Stimulated activated CD8-positive, alpha-beta memory T cell treated with anti-CD3 and anti-CD28 coated beads, Interleukin-15, amount 100 ng/mL, for 48 hours (primary cell): ENCODE data around the gene MEA1.

ENCODE experiments used
- DNase-seq, 2 donors: peaks; one replicate each; pipeline ENCODE4 v3.0.0-alpha.2; 2020; ENCODE audit warnings: low read depth in 2 of 2

The MEA1 gene

DNA sequence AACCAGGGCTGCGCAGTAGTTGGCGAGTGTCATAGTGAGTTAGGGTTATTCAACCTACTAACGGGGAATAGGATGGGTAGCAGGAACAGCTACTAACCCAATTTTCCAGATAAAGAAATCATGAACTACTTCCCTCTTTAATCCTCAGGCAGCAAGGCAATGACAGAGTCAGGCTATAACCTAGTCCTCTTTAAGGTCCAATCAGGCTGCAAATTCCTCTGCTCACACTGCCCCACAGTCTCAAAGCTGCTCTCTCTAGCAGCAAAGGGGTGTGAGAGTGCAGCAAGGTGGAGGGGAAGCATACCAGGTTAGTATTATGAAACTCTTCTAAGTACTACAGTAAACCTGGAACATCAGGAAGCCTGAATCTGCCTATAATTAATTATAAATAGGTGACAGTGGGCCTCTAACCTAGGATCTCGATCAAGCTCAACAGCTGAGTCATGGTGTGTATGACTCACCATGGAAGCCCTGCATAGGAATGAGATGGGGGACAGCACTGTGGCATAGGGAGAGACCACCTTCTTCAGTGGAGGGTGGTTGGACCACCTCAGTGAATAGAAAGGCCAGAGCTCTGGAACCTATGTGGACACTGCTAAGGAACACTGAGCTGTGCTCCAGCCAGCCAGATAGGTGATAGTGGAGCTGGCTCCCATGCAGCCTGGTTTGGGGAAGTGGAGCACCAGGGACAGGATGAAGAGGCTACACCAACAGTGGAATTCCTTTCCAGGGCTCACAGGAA, 42.7 kb downstream of the MEA1 start:
- no peak for DNase-seq

DNA sequence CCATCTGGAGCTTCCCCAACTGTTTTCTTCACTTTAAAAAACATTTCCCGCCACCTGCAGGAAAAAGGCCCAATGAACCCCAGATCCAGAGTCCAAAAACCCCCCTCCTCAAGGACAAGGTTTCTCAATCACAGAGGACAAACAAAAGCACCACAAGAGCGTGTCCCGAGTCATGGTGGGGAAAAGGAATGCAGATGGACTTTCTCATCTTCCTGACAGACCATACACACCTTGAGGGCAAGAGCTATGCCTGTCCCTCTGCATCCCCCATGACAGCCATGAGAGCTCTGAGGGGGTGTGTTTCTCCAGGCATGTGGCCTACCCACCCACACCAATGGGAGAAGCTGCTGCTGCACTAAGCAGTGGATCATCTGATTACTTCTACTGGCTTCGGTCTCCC, 43.8 kb downstream of the MEA1 start:
- no peak for DNase-seq

DNA sequence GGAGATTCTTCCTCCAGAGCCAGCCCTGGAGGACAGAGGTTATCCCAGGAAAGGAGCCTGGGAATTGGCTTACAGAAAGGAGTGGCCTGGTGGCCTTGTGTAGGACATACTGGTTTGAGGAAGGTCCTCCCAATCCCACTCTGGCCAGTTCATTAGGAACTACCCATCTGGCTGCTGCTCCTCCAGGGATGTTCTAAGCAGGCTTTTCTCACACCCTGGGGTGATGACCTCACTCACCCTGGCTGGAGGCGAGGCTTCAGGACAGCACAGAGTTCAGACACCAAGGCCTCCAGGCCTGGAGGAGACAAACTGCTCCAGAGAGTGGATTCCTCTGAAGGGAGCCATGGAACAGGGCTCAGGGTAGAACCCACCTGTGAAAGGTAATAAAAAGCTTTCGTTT, 44.3 kb downstream of the MEA1 start:
- no peak for DNase-seq

DNA sequence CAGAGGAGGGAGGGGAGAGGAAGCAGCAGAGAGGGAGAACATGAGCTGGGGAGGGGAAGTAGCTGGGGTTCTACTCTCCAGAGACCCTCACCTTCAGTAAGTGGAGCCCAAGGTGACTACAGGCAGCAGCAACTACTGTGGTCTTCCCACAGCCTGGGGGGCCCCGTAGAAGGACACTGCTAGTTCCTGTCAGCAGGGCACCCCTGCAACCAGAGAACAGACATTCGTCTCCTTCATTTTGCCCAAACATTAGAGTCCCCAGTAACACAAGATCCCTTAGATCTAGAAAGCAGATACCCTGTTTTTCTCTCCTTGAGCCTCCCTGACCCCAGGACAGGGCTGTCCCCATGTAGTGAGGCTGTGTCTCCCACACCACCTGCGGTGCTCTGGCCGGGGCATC, 45.0 kb downstream of the MEA1 start:
- no peak for DNase-seq

DNA sequence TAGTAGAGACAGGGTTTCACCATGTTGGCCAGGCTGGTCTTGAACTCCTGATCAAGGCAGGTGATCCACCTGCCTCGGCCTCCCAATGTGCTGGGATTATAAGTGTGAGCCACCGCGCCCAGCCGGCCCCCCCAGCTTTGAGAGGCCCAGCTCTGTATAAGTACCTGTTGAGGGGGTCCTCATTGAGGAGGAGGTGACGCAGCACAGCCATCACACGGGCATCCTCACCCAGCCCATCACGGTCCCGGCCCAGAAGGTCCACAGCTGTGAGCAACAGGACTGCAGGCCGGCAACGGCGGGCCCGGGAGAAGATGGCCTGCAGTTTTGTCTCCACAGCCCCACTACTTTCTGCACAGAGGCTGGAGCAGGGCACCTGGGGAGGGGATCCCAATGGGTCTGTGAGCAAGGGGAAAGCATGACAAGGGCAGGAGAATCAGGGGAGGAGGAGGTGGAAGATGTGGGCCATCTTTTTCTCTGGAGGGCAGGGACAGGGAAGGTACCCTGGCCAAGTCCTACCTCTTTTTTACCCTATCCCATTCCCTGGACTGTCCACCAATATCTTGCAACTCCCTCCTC, 45.5 kb downstream of the MEA1 start:
- DNase-seq: no peak

DNA sequence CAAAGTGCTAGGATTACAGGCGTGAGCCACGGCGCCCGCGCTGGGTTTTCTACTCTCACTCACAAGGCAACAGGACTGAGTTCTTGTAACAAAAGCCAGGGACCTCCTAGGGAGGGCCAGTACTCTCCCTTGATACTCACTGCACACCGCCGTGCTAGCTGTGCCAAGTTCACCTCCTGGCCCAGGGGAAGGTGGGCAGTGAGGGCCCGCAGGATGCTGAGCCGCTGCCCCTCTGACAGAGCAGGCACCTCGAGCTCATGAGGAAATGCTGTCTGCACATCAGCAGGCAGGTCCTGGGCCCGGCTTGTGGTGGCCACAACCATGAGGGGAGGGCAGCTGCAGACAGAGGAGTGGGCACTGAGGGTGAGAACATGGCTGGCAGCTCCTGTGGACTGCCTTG, 46.5 kb downstream of the MEA1 start:
- DNase-seq: no peak

DNA sequence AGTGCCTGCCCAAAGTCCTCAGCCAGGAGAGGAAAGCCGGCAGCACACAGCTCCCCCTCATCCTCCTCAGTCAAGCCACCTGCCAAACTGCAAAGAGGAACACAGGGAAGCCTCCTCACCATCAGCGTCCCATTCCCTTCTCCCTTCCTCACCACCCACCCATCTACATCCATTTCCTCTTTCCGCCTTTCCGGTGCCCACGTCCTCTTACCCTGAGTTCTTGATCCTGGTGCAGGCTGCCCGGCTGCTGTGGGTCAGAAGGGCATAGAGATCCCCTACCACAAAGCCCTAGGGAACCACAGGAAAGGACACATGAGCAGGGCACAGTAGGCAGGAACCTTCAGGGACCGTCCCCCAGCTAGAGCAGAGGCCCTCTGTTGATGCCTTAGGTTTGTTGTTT, 47.2 kb downstream of the MEA1 start:
- DNase-seq: no peak

DNA sequence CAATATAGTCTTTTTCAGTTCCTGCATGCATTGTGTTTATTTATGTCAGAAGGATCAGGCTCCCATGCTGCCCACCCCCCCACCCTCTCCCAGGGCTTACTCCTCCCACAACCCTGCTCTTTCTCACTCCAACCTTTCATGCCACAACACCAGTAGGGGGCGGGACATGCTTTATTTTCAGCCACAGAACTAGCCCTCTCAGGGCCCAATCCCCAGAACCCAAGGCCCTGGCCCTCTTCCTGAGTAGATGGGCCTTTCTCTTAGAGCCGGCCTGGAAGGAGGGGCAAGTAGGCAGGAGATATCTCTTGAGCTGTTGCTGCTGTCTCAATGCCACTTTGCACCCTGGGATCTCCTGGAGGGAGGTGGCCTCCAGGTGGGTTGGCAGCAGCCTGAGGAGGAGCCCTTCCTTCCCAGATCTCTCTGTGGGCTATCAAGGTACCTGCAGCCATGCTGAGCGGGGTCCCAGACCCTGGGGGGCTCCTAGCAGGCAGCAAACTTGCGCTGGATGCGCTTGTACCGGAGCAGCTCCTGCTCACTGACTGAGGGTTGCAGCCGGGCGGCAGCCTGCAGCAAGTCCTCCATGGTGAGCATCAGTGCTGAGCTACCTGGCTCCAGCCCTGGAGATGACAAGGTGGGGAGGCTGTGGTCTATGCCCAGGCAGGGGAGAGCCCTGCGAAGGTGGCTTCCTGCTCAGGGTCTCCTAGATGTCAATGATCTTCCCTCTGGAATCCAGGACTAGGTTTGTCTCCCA, 49.7 kb downstream of the MEA1 start:
- no peak for DNase-seq

DNA sequence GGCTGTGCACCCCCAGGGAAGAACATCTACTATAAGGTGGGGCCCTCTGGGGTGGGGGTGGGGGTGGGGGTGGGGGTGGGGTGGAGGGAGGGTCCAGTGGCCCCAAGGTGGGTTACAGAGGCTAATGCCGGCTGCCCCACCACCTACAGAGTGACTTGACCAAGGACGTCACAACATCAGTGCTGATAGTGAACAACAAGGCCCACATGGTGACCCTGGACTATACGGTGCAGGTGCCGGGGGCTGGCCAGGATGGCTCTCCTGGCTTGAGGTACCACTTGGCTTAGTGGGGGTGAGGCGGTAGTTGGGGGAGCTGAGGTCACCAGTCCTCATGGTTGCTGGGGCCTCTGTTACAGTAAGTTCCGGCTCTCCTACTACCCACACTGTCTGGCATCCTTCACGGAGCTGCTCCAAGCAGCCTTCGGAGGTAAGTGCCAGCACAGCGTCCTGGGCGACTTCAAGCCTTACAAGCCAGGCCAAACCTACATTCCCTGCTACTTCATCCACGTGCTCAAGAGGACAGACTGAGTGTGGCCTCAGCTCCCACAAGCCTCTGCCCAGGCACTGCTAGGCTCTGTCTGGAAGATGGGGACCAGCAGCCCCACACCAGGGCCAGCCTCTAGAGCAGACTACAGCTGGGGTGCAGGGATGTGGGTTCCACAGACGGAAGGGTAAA, 50.4 kb downstream of the MEA1 start:
- no peak for DNase-seq

DNA sequence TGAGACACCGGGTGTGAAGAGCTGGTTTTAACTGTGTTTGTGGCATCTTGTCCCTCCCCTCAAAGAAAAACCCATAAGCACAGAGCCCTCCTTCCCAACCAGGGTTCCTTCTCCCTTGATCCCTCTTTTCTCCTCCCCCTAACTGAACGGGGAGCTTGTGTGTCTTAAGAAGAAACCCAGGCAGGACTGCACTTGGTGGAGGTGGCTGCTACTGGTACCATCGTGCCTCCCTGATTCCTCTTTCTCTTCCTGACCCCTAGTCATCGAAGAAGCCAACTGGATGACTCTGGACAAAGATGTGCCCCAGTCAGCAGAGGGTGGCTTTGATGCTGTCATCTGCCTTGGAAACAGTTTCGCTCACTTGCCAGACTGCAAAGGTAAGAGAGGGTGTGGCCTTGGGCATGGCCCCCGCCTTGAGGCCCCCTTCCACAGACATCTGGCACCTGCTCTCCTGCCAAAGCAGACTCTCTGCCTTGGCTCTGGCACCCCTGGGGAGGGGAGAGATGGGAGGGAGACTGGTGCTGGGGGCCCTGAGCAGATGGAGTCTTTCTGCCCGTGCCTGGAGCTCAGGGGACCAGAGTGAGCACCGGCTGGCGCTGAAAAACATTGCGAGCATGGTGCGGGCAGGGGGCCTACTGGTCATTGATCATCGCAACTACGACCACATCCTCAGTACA, 51.1 kb downstream of the MEA1 start:
- no peak for DNase-seq

DNA sequence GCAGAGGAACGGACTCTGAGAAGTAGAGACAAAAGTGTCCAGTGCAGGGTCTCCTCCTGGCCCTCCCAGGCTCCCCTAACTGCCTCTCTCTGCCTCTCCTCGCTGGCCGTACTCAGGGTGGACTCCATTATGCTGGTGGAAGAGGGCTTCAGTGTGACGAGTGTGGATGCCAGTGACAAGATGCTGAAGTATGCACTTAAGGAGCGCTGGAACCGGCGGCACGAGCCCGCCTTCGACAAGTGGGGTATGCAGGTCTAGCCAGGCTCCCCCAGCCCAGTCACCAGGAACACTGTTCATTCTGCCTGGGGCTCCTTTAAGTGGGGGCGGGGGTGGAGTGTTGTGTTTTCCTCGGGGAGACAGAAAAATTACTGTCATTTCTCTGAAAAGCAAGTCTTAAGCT, 51.6 kb downstream of the MEA1 start:
- no peak for DNase-seq
